SHP77 (cell line): Measurements from ENCODE around the gene GCK.

Experiments used
- DNase-seq, 2 experiments: peaks; one replicate each; lab custom pipeline; 2025; lab: John Stamatoyannopoulos, UW

GCK gene

GRCh38 chr7:44222776-44223261, 33.6 kb upstream of the GCK start:
- no peak for DNase-seq

- no peak for DNase-seq
These were observed 32.8 kb upstream of the GCK start for GRCh38 chr7:44222074-44222473.

- DNase-seq = no peak
These were observed 32.1 kb upstream of the GCK start for GRCh38 chr7:44221231-44221791.

GRCh38 chr7:44220358-44221112, 31.3 kb upstream of the GCK start:
- no peak for DNase-seq

- no peak for DNase-seq
These were observed 30.8 kb upstream of the GCK start for GRCh38 chr7:44220046-44220357.

- no peak for DNase-seq
These were observed 30.3 kb upstream of the GCK start for GRCh38 chr7:44219371-44220045.

GRCh38 chr7:44218418-44219201, 29.4 kb upstream of the GCK start:
- DNase-seq = no peak

GRCh38 chr7:44217852-44218402, 28.7 kb upstream of the GCK start:
- DNase-seq = no peak

- DNase-seq = no peak
These were observed 28.0 kb upstream of the GCK start for GRCh38 chr7:44217223-44217714.

- no peak for DNase-seq
These were observed 27.4 kb upstream of the GCK start for GRCh38 chr7:44216521-44217222.

GRCh38 chr7:44216019-44216418, 26.8 kb upstream of the GCK start:
- DNase-seq = no peak

- DNase-seq = no peak
These were observed 26.3 kb upstream of the GCK start for GRCh38 chr7:44215531-44215930.

GRCh38 chr7:44213877-44214388, 24.7 kb upstream of the GCK start:
- DNase-seq = no peak

GRCh38 chr7:44213206-44213876, 24.1 kb upstream of the GCK start:
- DNase-seq = no peak

- no peak for DNase-seq
These were observed 23.4 kb upstream of the GCK start for GRCh38 chr7:44212581-44213184.

GRCh38 chr7:44212018-44212417, 22.8 kb upstream of the GCK start:
- DNase-seq = no peak

GRCh38 chr7:44211126-44211675, 22.0 kb upstream of the GCK start:
- DNase-seq = no peak

GRCh38 chr7:44210107-44210506, 20.9 kb upstream of the GCK start:
- no peak for DNase-seq

GRCh38 chr7:44208085-44208484, 18.8 kb upstream of the GCK start:
- no peak for DNase-seq

GRCh38 chr7:44206008-44206407, 16.8 kb upstream of the GCK start:
- DNase-seq = no peak
